ENCODE data around the gene ADPRHL1.

The ADPRHL1 gene

GRCh38 chr13:113415032-113415431 is 38.3 kb downstream of the ADPRHL1 start:
- no peak for DNase-seq (ENCODE audit: low read depth)

- no peak for DNase-seq (ENCODE audit: low read depth)
Observed at GRCh38 chr13:113414335-113414734, 39.0 kb downstream of the ADPRHL1 start.

- DNase-seq (ENCODE audit: low read depth) = no peak
Observed at GRCh38 chr13:113413898-113414282, 39.4 kb downstream of the ADPRHL1 start.

- no peak for DNase-seq (ENCODE audit: low read depth)
Observed at GRCh38 chr13:113413178-113413897, 40.0 kb downstream of the ADPRHL1 start.

- no peak for DNase-seq (ENCODE audit: low read depth)
Observed at GRCh38 chr13:113412440-113412839, 40.8 kb downstream of the ADPRHL1 start.

- peak; percentile 67 for DNase-seq (ENCODE audit: low read depth)
Observed at GRCh38 chr13:113411216-113412023, 41.9 kb downstream of the ADPRHL1 start.

- peak; percentile 53 for DNase-seq (ENCODE audit: low read depth)
Observed at GRCh38 chr13:113410472-113411201, 42.7 kb downstream of the ADPRHL1 start.

GRCh38 chr13:113408562-113408961 is 44.7 kb downstream of the ADPRHL1 start:
- DNase-seq (ENCODE audit: low read depth) = no peak

GRCh38 chr13:113407531-113408393 is 45.5 kb downstream of the ADPRHL1 start:
- no peak for DNase-seq (ENCODE audit: low read depth)

- DNase-seq (ENCODE audit: low read depth) = no peak
Observed at GRCh38 chr13:113407103-113407530, 46.2 kb downstream of the ADPRHL1 start.

- DNase-seq (ENCODE audit: low read depth) = no peak
Observed at GRCh38 chr13:113406321-113407102, 46.8 kb downstream of the ADPRHL1 start.

GRCh38 chr13:113405481-113406300 is 47.6 kb downstream of the ADPRHL1 start:
- no peak for DNase-seq (ENCODE audit: low read depth)

- DNase-seq (ENCODE audit: low read depth) = no peak
Observed at GRCh38 chr13:113404723-113405471, 48.4 kb downstream of the ADPRHL1 start.

GRCh38 chr13:113404366-113404722 is 48.9 kb downstream of the ADPRHL1 start:
- no peak for DNase-seq (ENCODE audit: low read depth)

GRCh38 chr13:113403255-113404104 is 49.8 kb downstream of the ADPRHL1 start:
- no peak for DNase-seq (ENCODE audit: low read depth)

- no peak for DNase-seq (ENCODE audit: low read depth)
Observed at GRCh38 chr13:113402471-113403254, 50.6 kb downstream of the ADPRHL1 start.

Measured in HS-27A (cell line).